GM12878 (cell line): ENCODE data around the gene DPM1. TPM values are rescaled to one million over a fixed set of nuclear protein-coding genes. Genes with fewer than 3 reads are reported as not detected.

Experiments used
- ATAC-seq: fragments of 200-7000 bp; cut with Tn5 transposase; 3 replicates; pipeline ENCODE4 v1.9.1; 2020; ENCODE audit warnings: mild to moderate bottlenecking, moderate library complexity
- BruUV-seq: library from RNA; stranded (reverse); fragments of 400-500 nt; replicated peaks from 2 replicates; lab custom pipeline; 2021; lab: Mats Ljungman, UMichigan
- CTCF ChIA-PET: fragments of 300-600 bp; sonication (Branson Sonifier 250); formaldehyde crosslinking; extraction: SDS; loops from one replicate; lab custom pipeline; 2021; ENCODE audit warnings: inconsistent platforms; lab: Yijun Ruan, JAX
- POLR2A ChIA-PET: fragments of 350-600 bp; formaldehyde crosslinking; extraction: SDS; loops from one replicate; lab custom pipeline; 2021; ENCODE audit warnings: inconsistent platforms; lab: Charles Lee
- RAD21 ChIA-PET: fragments of 300-600 bp; sonication (Branson Sonifier 250); formaldehyde crosslinking; loops from one replicate; lab custom pipeline; 2023; ENCODE audit warnings: antibody characterized with exemption; ENCODE audit not compliant: unreplicated experiment; lab: Charles Lee
- SMC1A ChIA-PET: fragments of 300-600 bp; sonication (Branson Sonifier 250); formaldehyde crosslinking; loops from one replicate; lab custom pipeline; 2023; ENCODE audit not compliant: unreplicated experiment, uncharacterized antibody; lab: Charles Lee
- DNase-seq: peaks from one replicate; pipeline ENCODE4 v3.0.0-alpha.2; 2011; ENCODE audit warnings: low read depth, low spot score
- FAIRE-seq: peaks from 3 replicates; lab custom pipeline; 2011; peaks lifted over from hg19 to GRCh38; lab: Jason Lieb, UNC
- H2AFZ ChIP-seq: 2 replicates; pipeline ENCODE4 v1.6.0; 2011; ENCODE audit warnings: low read depth, low read length, control low read depth; ENCODE audit not compliant: control insufficient read depth
- H3K27ac ChIP-seq: 2 replicates; pipeline ENCODE4 v1.5.1; 2011; ENCODE audit warnings: control low read depth; ENCODE audit not compliant: control insufficient read depth, insufficient read depth
- H3K27me3 ChIP-seq, 2 experiments: replicated peaks in 1 of 2; 2 replicates each; pipeline versions ENCODE4 v1.6.0 to v1.6.1; 2011; ENCODE audit warnings: low read length in 1 of 2; ENCODE audit not compliant: control insufficient read depth in 2 of 2, insufficient read depth in 2 of 2
- H3K36me3 ChIP-seq, 2 experiments: 2 replicates each; pipeline ENCODE4 v1.5.1; 2011; ENCODE audit warnings: low read length in 1 of 2; ENCODE audit not compliant: control insufficient read depth in 2 of 2, insufficient read depth in 2 of 2
- H3K4me1 ChIP-seq: 2 replicates; pipeline ENCODE4 v1.6.1; 2011; ENCODE audit warnings: mild to moderate bottlenecking, low read length, moderate library complexity, mixed read lengths; ENCODE audit not compliant: control insufficient read depth, insufficient read depth
- H3K4me2 ChIP-seq: 2 replicates; pipeline ENCODE4 v1.6.0; 2011; ENCODE audit warnings: control low read depth; ENCODE audit not compliant: control insufficient read depth, insufficient read depth
- H3K4me3 ChIP-seq: fragments of 200-600 bp; sonication (generic); 2 replicates; pipeline ENCODE4 v1.5.1; 2016
- H3K79me2 ChIP-seq: 2 replicates; pipeline ENCODE4 v1.6.0; 2011; ENCODE audit warnings: low read length; ENCODE audit not compliant: control insufficient read depth, insufficient read depth
- H3K9ac ChIP-seq: 2 replicates; pipeline ENCODE4 v1.8.0; 2011; ENCODE audit warnings: low read length, control low read depth, mixed read lengths; ENCODE audit not compliant: control insufficient read depth, insufficient read depth
- H3K9me3 ChIP-seq: replicated peaks from 3 replicates; pipeline ENCODE4 v1.5.1; 2011; ENCODE audit warnings: mild to moderate bottlenecking, low read length; ENCODE audit not compliant: control insufficient read depth, insufficient read depth
- H4K20me1 ChIP-seq: 2 replicates; pipeline ENCODE4 v1.6.0; 2011; ENCODE audit not compliant: control insufficient read depth, insufficient read depth
- CBFB ChIP-seq: IDR thresholded peaks from 2 replicates; pipeline ENCODE4 v1.6.1; 2016; ENCODE audit warnings: antibody characterized with exemption, low read depth
- E2F8 ChIP-seq: fragments of 450-650 bp; IDR thresholded peaks from 2 replicates; pipeline ENCODE4 v1.6.1; 2018; ENCODE audit warnings: mild to moderate bottlenecking, low read depth, moderate library complexity; ENCODE audit not compliant: partially characterized antibody
- EGR1 ChIP-seq, 2 experiments: IDR thresholded peaks; 1 replicate in 1 of 2; 2 replicates in 1 of 2; pipeline ENCODE4 v1.6.1; 2011 to 2012; ENCODE audit warnings: low read depth in 2 of 2, low read length in 2 of 2, borderline replicate concordance in 1 of 2, mild to moderate bottlenecking in 1 of 2, moderate library complexity in 1 of 2
- JUND ChIP-seq: IDR thresholded peaks from 2 replicates; pipeline ENCODE4 v1.6.1; 2012; ENCODE audit warnings: low read depth, mild to moderate bottlenecking, low read length, improper control_type of control experiment, moderate library complexity
- MLLT1 ChIP-seq: fragments of 450-650 bp; IDR thresholded peaks from 2 replicates; pipeline ENCODE4 v1.6.1; 2016; ENCODE audit warnings: mild to moderate bottlenecking
- NR2C1 ChIP-seq: fragments of 450-650 bp; IDR thresholded peaks from 2 replicates; pipeline ENCODE4 v1.6.1; 2017; ENCODE audit warnings: antibody characterized with exemption, mild to moderate bottlenecking, moderate library complexity
- WGBS: methylation state at CpG from one replicate; pipeline ENCODE4 v1.1.6; 2016; ENCODE audit warnings: low lambda C conversion rate; ENCODE audit not compliant: insufficient replicate concordance, insufficient coverage; ENCODE audit errors: missing lambda C conversion rate; 5-methylcytosine and 5-hydroxymethylcytosine counted together
- in situ Hi-C: fragments of 300-500 bp; cut with MboI; formaldehyde crosslinking; loops from 9 replicates; pipeline ENCODE4 v1.14.3; 2018; ENCODE audit warnings: mixed read lengths
- intact Hi-C: fragments of 100-400 bp; cut with micrococcal nuclease; formaldehyde crosslinking; loops from one replicate; pipeline ENCODE4 v1.14.2; 2022; ENCODE audit not compliant: unreplicated experiment
- polyA plus RNA-seq, 11 experiments: library from polyadenylated mRNA; depleted of rRNA in 4 of 11; unstranded in 6 of 11; stranded (reverse) in 5 of 11; fragments of >200 nt; fragmentation: Nextera tagmentation in 4 of 11; fragmentation: Illumina TruSeq in 1 of 11; extraction: Ambion mirVana in 4 of 11; extraction: Trizol in 1 of 11; gene quantifications; 1 replicate in 1 of 11; 2 replicates in 10 of 11; pipeline versions ENCODE4 v1.2.1 to v1.2.3, GENCODE V29; 2011 to 2016; ENCODE audit warnings: inconsistent platforms in 2 of 11, missing spikeins in 2 of 11, low read depth in 1 of 11
- total RNA-seq, 4 experiments: library from RNA; depleted of rRNA in 3 of 4; stranded (reverse); fragments of >200 nt in 3 of 4; fragmentation: Illumina TruSeq in 1 of 4; extraction: Trizol in 1 of 4; gene quantifications; 2 replicates each; pipeline versions ENCODE4 v1.2.1 to v1.2.3, GENCODE V29; 2013 to 2021
- TF ChIP-seq, protein P1 (sequence below): fragments of 450-650 bp; formaldehyde crosslinking; IDR thresholded peaks from 2 replicates; pipeline ENCODE4 v1.5.0; 2022; ENCODE audit warnings: mild to moderate bottlenecking, missing genetic modification characterization
- TF ChIP-seq, protein P2 (sequence below): IDR thresholded peaks from 2 replicates; pipeline ENCODE4 v1.6.1; 2012; ENCODE audit warnings: low read depth, low read length, improper control_type of control experiment
- TF ChIP-seq, protein P3 (sequence below): fragments of 450-650 bp; IDR thresholded peaks from 2 replicates; pipeline ENCODE4 v1.6.1; 2017; ENCODE audit warnings: mild to moderate bottlenecking

Gene DPM1
- total and polyA plus RNA-seq, 10 of the 15 experiments (the other 5 are each of a cell fraction or from before 2014, with no cell fraction given), result 53.3 to 167 (median 108) TPM

DNA sequence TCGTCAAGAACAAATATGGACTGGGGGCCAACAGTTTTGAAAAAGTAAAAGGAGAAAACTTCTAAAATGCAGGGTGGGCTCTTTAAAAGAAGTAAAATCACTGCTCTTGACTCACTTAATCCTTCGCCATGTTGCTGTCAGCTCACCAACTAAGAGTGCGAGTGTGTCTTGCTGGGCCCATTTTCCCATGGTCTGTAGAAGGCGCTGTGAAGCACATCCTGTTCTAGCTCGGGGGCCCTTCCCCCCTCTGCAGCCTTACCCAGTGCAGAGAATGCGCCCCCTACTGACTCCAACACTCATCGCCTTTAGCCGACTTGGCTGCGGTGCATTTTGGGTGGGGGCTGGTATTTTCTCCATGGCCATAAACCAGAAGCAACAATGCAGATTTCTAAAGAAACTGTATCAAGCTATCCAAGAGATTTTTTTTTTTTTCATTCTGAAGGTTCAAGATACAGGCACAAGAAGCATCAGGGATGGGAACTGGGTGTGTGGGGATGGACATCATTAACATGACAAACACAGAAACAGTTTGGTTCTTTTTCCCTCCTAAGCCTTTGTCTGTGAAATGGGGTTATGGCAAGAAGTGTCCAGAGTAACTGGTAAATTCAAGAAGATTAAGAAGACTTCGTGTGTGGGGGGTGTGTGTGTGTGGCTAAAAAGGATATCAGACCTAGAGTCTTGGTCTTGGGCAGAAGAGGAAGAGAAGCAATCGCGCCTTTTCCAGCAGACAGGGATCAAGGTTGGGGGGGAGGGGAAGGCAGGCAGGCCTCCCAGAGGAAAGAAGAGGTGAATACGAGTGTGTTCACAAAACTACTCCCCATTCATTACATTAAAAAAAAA is 28.8 kb downstream of the DPM1 start:
- RAD21 ChIA-PET, result interaction anchor here (0.6 to 7.6 kb wide), 19 partner anchors 10 to 728 kb away, joined by 3 to 125 read pairs (median 6); partner anchors contain the start of genes BCAS4, DPM1 and MOCS3
- H3K27ac ChIP-seq, result peak overlapping the region; percentile 70
- in situ Hi-C loops (no loop called here), intact Hi-C loops (loop anchor here (1.0 kb wide), 1 partner anchor 135 kb away; no protein-coding TSS in a partner anchor)
- H3K4me2 ChIP-seq, result peak overlapping the region; percentile 80
- WGBS, result 1% methylated on average over 13 of the region's 13 CpGs
- FAIRE-seq (peak; percentile 86), ATAC-seq (peak; percentile 83), DNase-seq (peak; percentile 88)
- H3K27me3 ChIP-seq, result no peaks in the 10 kb centered on the region
- H2AFZ ChIP-seq, result no peak overlapping the region
- no TSS peak for BruUV-seq
- H3K4me3 ChIP-seq, result peak overlapping the region; percentile 94
- peaks cover 5% of the 10 kb centered on the region; the same call in 1 of the 2 replicates for H3K4me1 ChIP-seq
- H3K79me2 ChIP-seq, result peaks cover 61% of the 10 kb centered on the region
- no peaks in the 10 kb centered on the region for H4K20me1 ChIP-seq
- SMC1A ChIA-PET, result interaction anchor here (0.7 to 8.2 kb wide), 21 partner anchors 9 to 136 kb away, joined by 3 to 90 read pairs (median 6); partner anchors contain the start of genes BCAS4, DPM1 and MOCS3
- CTCF ChIA-PET, result interaction anchor here (0.6 to 13.0 kb wide), 35 partner anchors 10 to 1628 kb away, joined by 3 to 336 read pairs (median 4); partner anchors contain the start of genes BCAS4, DPM1 and MOCS3
- H3K36me3 ChIP-seq, result peaks cover 0 to 21% of the 10 kb centered on the region in 2 experiments; a peak in 3 of 4 replicates
- POLR2A ChIA-PET, result interaction anchor here (0.9 to 6.0 kb wide), 16 partner anchors 9 to 139 kb away, joined by 3 to 67 read pairs (median 6); partner anchors contain the start of gene BCAS4
- peak overlapping the region; percentile 70 for H3K9ac ChIP-seq
- H3K9me3 ChIP-seq, result no peaks in the 10 kb centered on the region
- TF ChIP-seq, protein P1, sequence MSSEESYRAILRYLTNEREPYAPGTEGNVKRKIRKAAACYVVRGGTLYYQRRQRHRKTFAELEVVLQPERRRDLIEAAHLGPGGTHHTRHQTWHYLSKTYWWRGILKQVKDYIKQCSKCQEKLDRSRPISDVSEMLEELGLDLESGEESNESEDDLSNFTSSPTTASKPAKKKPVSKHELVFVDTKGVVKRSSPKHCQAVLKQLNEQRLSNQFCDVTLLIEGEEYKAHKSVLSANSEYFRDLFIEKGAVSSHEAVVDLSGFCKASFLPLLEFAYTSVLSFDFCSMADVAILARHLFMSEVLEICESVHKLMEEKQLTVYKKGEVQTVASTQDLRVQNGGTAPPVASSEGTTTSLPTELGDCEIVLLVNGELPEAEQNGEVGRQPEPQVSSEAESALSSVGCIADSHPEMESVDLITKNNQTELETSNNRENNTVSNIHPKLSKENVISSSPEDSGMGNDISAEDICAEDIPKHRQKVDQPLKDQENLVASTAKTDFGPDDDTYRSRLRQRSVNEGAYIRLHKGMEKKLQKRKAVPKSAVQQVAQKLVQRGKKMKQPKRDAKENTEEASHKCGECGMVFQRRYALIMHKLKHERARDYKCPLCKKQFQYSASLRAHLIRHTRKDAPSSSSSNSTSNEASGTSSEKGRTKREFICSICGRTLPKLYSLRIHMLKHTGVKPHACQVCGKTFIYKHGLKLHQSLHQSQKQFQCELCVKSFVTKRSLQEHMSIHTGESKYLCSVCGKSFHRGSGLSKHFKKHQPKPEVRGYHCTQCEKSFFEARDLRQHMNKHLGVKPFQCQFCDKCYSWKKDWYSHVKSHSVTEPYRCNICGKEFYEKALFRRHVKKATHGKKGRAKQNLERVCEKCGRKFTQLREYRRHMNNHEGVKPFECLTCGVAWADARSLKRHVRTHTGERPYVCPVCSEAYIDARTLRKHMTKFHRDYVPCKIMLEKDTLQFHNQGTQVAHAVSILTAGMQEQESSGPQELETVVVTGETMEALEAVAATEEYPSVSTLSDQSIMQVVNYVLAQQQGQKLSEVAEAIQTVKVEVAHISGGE (CRISPR knock-in tag), result no peak
- TF ChIP-seq JUND, result 0 out of 2 replicates have a peak, but pooled peaks have one; percentile 60
- TF ChIP-seq, protein P2, sequence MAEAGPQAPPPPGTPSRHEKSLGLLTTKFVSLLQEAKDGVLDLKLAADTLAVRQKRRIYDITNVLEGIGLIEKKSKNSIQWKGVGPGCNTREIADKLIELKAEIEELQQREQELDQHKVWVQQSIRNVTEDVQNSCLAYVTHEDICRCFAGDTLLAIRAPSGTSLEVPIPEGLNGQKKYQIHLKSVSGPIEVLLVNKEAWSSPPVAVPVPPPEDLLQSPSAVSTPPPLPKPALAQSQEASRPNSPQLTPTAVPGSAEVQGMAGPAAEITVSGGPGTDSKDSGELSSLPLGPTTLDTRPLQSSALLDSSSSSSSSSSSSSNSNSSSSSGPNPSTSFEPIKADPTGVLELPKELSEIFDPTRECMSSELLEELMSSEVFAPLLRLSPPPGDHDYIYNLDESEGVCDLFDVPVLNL, result no peak
- no peak for TF ChIP-seq NR2C1
- TF ChIP-seq MLLT1, result peak; percentile 67
- no peak for TF ChIP-seq EGR1 (IDR thresholded peaks at IDR 0.05; ENCODE audit: borderline replicate concordance in 1 of 2, low read depth in 2 of 2, low read length in 2 of 2)
- peak; percentile 57 for TF ChIP-seq E2F8
- TF ChIP-seq, protein P3, sequence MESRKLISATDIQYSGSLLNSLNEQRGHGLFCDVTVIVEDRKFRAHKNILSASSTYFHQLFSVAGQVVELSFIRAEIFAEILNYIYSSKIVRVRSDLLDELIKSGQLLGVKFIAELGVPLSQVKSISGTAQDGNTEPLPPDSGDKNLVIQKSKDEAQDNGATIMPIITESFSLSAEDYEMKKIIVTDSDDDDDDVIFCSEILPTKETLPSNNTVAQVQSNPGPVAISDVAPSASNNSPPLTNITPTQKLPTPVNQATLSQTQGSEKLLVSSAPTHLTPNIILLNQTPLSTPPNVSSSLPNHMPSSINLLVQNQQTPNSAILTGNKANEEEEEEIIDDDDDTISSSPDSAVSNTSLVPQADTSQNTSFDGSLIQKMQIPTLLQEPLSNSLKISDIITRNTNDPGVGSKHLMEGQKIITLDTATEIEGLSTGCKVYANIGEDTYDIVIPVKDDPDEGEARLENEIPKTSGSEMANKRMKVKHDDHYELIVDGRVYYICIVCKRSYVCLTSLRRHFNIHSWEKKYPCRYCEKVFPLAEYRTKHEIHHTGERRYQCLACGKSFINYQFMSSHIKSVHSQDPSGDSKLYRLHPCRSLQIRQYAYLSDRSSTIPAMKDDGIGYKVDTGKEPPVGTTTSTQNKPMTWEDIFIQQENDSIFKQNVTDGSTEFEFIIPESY, result no peak
- peak; percentile 79; the same call in 1 of the 2 replicates for TF ChIP-seq CBFB
